ENCODE measurements around the gene FARP1.
"Not testable (repeated sequence)": the region's sequence is repeated elsewhere in the genome, so short reads cannot be mapped to it uniquely, and the experiment has no call there.

FARP1 gene

GRCh38 chr13:98224557-98224956 is 81.7 kb downstream of the FARP1 start:
- DNase-seq (ENCODE audit: low read depth, low spot score), result no peak

- no peak for DNase-seq (ENCODE audit: low read depth, low spot score)
These were observed 82.4 kb downstream of the FARP1 start for GRCh38 chr13:98225036-98225940.

GRCh38 chr13:98226496-98226895 is 83.6 kb downstream of the FARP1 start:
- no peak for DNase-seq (ENCODE audit: low read depth, low spot score)

GRCh38 chr13:98228661-98229341 is 85.9 kb downstream of the FARP1 start:
- DNase-seq (ENCODE audit: low read depth, low spot score), result no peak

- DNase-seq (ENCODE audit: low read depth, low spot score), result not testable (repeated sequence)
These were observed 87.9 kb downstream of the FARP1 start for GRCh38 chr13:98230762-98231161.

DNA sequence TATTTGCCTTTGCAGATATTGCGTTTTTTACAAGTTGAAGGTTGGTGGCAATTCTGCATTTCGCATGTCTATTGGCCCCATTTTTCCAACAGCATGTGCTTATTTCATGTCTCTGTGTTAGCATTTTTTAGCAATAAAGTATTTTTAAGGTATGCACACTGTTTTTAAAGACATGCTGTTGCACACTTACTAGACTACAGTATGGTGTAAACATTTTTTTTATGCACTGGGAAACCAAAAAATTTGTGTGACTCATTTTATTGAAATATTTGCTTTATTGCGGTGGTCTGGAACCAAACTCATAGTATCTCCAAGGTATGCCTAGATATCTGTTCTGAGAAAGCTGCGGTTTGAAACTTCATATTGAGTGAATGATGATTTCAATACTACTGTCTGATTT is 89.6 kb downstream of the FARP1 start:
- no peak for DNase-seq (ENCODE audit: low read depth, low spot score)

DNA sequence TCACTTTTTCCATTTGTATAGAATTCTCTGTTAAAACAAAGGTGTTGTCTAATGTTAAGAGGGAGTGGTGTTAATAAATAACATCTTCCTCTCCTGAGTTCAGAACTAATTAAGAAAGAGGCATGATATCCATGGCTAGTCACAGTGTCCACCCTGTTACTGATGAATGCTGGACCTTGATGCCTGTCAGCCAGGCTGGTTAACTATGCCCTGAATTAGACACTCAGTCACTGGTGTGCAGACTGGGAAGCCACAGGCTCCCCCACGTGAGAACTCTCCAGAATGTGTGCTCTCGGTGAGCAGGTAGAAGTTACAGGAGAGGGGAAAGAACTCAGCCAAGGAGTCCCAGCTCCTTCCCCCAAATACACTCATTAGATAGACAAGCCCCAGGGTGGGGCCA is 90.2 kb downstream of the FARP1 start:
- DNase-seq (ENCODE audit: low read depth, low spot score), result no peak

DNA sequence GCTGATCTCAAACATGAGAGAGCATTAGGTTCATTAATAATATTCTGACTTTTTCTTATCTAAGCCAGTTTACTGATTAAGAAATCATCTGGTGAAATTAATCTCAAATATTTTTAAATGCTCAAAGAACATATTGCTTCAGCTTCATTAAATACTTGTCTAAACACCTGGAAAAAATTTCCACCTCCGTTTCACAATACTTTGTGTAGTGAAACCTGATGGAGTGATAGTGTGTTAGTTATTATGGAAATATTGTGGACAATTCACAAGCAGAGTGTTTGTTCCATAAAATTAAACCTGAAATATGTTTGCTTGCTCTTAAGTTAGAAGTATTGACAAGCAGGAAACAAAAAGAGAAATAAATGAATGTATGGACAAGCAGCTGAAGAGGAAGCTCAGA is 91.5 kb downstream of the FARP1 start:
- DNase-seq (ENCODE audit: low read depth, low spot score), result no peak

- no peak for DNase-seq (ENCODE audit: low read depth, low spot score)
These were observed 93.3 kb downstream of the FARP1 start for GRCh38 chr13:98236197-98236596.

DNA sequence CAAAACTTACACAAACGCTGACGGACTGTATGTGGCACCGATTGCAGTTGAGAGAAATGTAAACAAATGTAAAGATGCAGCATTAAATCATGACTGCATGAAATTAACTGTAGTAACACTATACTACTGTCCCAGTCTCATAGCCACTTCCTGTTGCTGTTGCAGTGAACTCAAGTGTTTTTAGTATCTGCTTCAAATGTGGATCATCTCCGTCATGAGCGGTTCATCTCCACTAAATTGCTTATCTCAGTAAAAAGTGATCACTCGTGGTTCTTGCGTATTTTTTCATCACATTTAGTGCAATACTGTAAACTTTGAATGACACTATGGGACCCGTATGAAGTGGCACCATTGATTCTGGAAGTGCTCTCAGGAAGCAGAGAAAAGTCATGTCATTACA is 94.4 kb downstream of the FARP1 start:
- no peak for DNase-seq (ENCODE audit: low read depth, low spot score)

- no peak for DNase-seq (ENCODE audit: low read depth, low spot score)
These were observed 96.5 kb downstream of the FARP1 start for GRCh38 chr13:98239162-98240076.

DNA sequence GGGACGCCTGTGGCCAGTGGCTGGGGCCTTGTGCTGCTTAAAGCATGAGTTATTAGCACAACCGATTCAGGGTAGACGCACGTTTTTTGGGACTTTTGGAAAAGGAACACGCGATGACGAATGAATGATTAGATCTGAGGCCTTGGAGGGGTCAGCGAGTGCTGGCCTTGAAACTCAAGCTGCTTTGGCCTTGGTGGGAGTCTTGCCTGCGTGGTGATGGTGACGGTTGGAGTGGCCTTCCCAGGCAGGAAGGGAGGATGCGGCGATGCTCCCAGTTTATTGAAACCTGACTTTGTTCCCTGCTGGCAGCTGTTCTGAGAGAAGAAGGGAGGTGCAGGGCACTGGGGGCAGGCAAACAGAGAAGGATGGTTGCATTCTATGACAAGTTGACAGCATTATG is 97.2 kb downstream of the FARP1 start:
- DNase-seq (ENCODE audit: low read depth, low spot score), result no peak

DNA sequence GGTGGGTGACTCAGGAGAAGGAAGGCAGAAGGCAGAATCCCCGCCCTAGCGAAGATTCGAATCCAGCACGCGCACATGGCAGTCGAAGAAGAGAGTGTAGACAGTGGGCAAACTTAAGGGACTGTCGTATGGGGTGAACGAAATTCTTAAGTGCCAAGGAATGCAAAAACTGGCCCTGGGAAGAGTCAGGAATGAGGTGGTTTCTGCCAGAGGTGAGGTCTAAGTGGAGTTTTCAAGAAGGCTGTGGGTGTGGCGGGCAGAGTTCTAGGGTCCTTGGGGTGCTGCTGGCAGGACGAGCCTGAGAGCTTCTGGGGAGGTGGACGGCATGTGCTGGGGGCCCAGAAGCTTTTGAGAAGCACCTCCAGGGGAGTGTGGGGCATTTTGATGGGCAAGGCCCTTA is 98.1 kb downstream of the FARP1 start:
- DNase-seq (ENCODE audit: low read depth, low spot score), result no peak

DNA sequence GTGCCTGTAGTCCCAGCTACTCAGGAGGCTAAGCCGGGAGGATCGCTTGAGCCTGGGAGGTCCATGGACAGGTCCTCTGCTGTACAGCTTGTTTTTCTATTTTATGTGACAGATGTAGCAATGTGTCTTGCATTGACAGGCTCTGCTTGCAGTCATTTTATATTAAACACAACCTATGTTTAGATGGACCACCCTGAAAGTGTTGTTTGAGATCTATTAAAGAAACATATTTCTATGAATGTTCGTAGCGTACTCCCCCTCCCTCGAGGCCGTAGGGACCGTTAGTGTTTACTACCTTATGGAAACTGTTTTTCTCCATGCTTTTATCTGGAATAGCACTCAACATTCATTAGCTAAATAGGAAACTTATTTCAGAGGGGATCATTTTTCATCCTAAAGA is 99.1 kb downstream of the FARP1 start:
- no peak for DNase-seq (ENCODE audit: low read depth, low spot score)

DNA sequence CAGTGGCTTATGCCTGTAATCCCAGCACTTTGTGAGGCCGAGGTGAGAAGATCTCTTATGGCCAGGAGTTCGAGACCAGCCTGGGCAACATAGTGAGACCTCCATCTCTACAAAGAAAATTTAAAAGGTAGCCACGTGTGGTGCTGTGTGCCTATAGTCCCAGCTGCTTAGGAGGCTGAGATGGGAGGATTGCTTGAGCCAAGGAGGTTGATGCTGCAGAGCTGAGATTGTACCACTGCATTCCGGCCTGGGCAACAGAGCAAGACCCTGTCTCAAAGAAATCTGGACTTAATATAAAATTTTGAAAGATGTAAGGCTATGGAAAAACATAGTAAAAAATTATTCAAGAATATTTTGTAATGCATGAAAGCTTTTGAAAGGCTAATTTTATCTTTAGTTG is 99.5 kb downstream of the FARP1 start:
- no peak for DNase-seq (ENCODE audit: low read depth, low spot score)

- DNase-seq (ENCODE audit: low read depth, low spot score), result no peak
These were observed 101.0 kb downstream of the FARP1 start for GRCh38 chr13:98243929-98244272.

- DNase-seq (ENCODE audit: low read depth, low spot score), result no peak
These were observed 103.8 kb downstream of the FARP1 start for GRCh38 chr13:98246538-98247172.

GRCh38 chr13:98251708-98252107 is 108.8 kb downstream of the FARP1 start:
- no peak for DNase-seq (ENCODE audit: low read depth, low spot score)

GRCh38 chr13:98252931-98253470 is 110.1 kb downstream of the FARP1 start:
- DNase-seq (ENCODE audit: low read depth, low spot score), result no peak

GRCh38 chr13:98253526-98253925 is 110.6 kb downstream of the FARP1 start:
- DNase-seq (ENCODE audit: low read depth, low spot score), result no peak

DNA sequence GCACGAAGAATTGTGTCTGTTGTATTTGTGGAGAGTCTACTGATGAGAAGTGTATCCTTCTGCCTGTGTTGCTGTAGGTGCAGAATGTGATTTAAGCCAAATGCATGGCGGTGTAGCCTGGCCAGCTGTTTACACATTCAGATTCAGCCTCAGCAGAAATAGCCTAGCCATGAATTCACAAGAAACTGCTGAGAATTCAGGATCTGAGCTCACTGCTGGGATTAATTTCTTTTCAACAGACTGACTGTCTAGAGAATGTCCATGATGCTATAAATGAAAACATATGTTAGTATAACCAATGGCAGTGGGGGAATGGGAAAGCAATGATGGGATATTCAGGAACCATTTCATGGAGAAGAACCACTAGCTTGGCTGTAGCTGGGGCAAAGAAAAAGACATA is 111.6 kb downstream of the FARP1 start:
- DNase-seq (ENCODE audit: low read depth, low spot score), result no peak

Data from activated naive CD8-positive, alpha-beta T cell treated with anti-CD3 and anti-CD28 coated beads, Interleukin-2, amount 50 U/mL, for 16 hours (primary cell).